ENCODE measurements around the gene FOXP4. TPM values are rescaled to one million over a fixed set of nuclear protein-coding genes. Genes with fewer than 3 reads are reported as not detected.

Gene FOXP4
- total RNA-seq, 1 experiment from 2014 or later: 32.3 TPM

DNA sequence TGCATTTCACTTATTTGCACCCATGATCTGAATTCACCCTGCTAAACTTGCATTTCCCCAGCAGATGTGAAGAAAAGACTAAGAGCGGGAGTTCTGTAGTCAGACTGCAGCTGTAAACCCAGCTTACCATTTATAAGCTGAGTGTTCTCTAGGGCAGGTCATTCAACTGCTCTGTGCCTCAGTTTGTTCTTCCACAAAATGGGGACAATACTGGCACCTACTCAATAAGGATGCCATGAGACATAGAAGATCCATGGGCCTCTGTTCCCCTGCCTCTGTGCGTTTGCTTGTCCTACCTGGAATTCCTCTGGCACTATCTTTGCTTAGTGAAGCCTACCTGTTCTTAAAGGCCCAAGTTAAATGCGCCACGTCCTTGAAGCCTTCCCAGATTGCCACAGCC, 79.8 kb downstream of the FOXP4 start (continued):
- no peak for TF ChIP-seq ELF1 (IDR thresholded peaks at IDR 0.05; ENCODE audit: borderline replicate concordance, low read depth)
- no peak for TF ChIP-seq JUND (IDR thresholded peaks at IDR 0.05)
- TF ChIP-seq ZNF274 (IDR thresholded peaks at IDR 0.05; ENCODE audit: low read depth, low read length): no peak
- no peak for TF ChIP-seq CTCF (IDR thresholded peaks at IDR 0.05 in 2 of 3, conservative IDR thresholded peaks at IDR 0.05 in 1 of 3; ENCODE audit: borderline replicate concordance in 1 of 3, insufficient read depth in 1 of 3, low read depth in 2 of 3, low read length in 2 of 3)
- TF ChIP-seq SIN3A (IDR thresholded peaks at IDR 0.05; ENCODE audit: low read depth): no peak
- TF ChIP-seq EZH2 (IDR thresholded peaks at IDR 0.05): no peak

- no TSS peak for BruUV-seq (replicated peaks)
- Histone ChIP-seq H2AFZ (ENCODE audit: low read depth, low read length, poor library complexity, severe bottlenecking) (no peak overlapping the region), H3K27ac (ENCODE audit: low read depth, low read length) (no peak overlapping the region), H3K4me2 (ENCODE audit: low read length) (no peak overlapping the region), H3K79me2 (ENCODE audit: insufficient read depth, low read length) (no peaks in the 10 kb centered on the region), H3K4me3 (replicated peaks in 1 of 2; ENCODE audit: low read depth in 1 of 2, low read length in 2 of 2) (no peak overlapping the region), H3K9me2 (ENCODE audit: insufficient read depth) (no peaks in the 10 kb centered on the region), H3K9ac (ENCODE audit: low read length) (no peak overlapping the region), H3K9me3 (ENCODE audit: control insufficient read depth in 1 of 2, insufficient read depth in 1 of 2, low read depth in 1 of 2, low read length in 2 of 2) (no peaks in the 10 kb centered on the region), H4K20me1 (ENCODE audit: insufficient read depth) (no peaks in the 10 kb centered on the region), H3K36me3 (ENCODE audit: control insufficient read depth in 1 of 2, insufficient read depth in 2 of 2, low read length in 2 of 2) (no peaks in the 10 kb centered on the region), H3K4me1 (ENCODE audit: control insufficient read depth in 1 of 2, insufficient read depth in 2 of 2, low read length in 2 of 2) (peaks cover 0 to 9% of the 10 kb centered on the region in 2 experiments; a peak in 2 of 4 replicates), H3K27me3 (ENCODE audit: insufficient read depth, low read length) (no peaks in the 10 kb centered on the region)
- ChIA-PET POLR2A (interaction anchor here (1.1 kb wide), 1 partner anchor 10 kb away, joined by 3 read pairs; no protein-coding TSS in a partner anchor), RAD21 (ENCODE audit: low non-redundant PET in 1 of 2, low total read pairs in 2 of 2, uncharacterized antibody in 2 of 2, unreplicated experiment in 2 of 2) (no interaction called here), CTCF (interaction anchor here (1.0 kb wide), 1 partner anchor 24 kb away, joined by 3 read pairs; no protein-coding TSS in a partner anchor)
- intact Hi-C loops (cut with micrococcal nuclease): no loop called here
- TF ChIP-seq POLR2AphosphoS5 (IDR thresholded peaks at IDR 0.05; ENCODE audit: low read depth, low read length) (no peak), SIN3A (IDR thresholded peaks at IDR 0.05; ENCODE audit: low read depth) (no peak), POLR2A (IDR thresholded peaks at IDR 0.05; ENCODE audit: borderline replicate concordance, extremely low read depth, insufficient read depth, insufficient read length) (no peak), CTCF (IDR thresholded peaks at IDR 0.05 in 2 of 3, conservative IDR thresholded peaks at IDR 0.05 in 1 of 3; ENCODE audit: borderline replicate concordance in 1 of 3, insufficient read depth in 1 of 3, low read depth in 2 of 3, low read length in 2 of 3) (no peak), SP1 (IDR thresholded peaks at IDR 0.05; ENCODE audit: low read depth) (no peak), EZH2 (IDR thresholded peaks at IDR 0.05) (no peak), CBX3 (IDR thresholded peaks at IDR 0.05; ENCODE audit: low read depth) (no peak)
- TF ChIP-seq, protein P1, sequence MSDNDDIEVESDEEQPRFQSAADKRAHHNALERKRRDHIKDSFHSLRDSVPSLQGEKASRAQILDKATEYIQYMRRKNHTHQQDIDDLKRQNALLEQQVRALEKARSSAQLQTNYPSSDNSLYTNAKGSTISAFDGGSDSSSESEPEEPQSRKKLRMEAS (IDR thresholded peaks at IDR 0.05): no peak
- TF ChIP-seq, protein P2, sequence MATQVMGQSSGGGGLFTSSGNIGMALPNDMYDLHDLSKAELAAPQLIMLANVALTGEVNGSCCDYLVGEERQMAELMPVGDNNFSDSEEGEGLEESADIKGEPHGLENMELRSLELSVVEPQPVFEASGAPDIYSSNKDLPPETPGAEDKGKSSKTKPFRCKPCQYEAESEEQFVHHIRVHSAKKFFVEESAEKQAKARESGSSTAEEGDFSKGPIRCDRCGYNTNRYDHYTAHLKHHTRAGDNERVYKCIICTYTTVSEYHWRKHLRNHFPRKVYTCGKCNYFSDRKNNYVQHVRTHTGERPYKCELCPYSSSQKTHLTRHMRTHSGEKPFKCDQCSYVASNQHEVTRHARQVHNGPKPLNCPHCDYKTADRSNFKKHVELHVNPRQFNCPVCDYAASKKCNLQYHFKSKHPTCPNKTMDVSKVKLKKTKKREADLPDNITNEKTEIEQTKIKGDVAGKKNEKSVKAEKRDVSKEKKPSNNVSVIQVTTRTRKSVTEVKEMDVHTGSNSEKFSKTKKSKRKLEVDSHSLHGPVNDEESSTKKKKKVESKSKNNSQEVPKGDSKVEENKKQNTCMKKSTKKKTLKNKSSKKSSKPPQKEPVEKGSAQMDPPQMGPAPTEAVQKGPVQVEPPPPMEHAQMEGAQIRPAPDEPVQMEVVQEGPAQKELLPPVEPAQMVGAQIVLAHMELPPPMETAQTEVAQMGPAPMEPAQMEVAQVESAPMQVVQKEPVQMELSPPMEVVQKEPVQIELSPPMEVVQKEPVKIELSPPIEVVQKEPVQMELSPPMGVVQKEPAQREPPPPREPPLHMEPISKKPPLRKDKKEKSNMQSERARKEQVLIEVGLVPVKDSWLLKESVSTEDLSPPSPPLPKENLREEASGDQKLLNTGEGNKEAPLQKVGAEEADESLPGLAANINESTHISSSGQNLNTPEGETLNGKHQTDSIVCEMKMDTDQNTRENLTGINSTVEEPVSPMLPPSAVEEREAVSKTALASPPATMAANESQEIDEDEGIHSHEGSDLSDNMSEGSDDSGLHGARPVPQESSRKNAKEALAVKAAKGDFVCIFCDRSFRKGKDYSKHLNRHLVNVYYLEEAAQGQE (IDR thresholded peaks at IDR 0.05; ENCODE audit: low read depth): no peak
- ATAC-seq: no peak
- no peak for DNase-seq (ENCODE audit: low read depth, low spot score)
Measured at GRCh38 chr6:41626917-41627316, 80.7 kb downstream of the FOXP4 start.

All from HCT116 (cell line).